ENCODE data around the gene ZNF800. TPM values are rescaled to one million over a fixed set of nuclear protein-coding genes. Genes with fewer than 3 reads are reported as not detected.
A peak's percentile ranks its signal among the peaks of the same experiment; 100 is the strongest.

Gene ZNF800
- total and polyA plus RNA-seq, 5 donors from 2014 or later: 44.8 to 81.0 (median 55.0) TPM

DNA sequence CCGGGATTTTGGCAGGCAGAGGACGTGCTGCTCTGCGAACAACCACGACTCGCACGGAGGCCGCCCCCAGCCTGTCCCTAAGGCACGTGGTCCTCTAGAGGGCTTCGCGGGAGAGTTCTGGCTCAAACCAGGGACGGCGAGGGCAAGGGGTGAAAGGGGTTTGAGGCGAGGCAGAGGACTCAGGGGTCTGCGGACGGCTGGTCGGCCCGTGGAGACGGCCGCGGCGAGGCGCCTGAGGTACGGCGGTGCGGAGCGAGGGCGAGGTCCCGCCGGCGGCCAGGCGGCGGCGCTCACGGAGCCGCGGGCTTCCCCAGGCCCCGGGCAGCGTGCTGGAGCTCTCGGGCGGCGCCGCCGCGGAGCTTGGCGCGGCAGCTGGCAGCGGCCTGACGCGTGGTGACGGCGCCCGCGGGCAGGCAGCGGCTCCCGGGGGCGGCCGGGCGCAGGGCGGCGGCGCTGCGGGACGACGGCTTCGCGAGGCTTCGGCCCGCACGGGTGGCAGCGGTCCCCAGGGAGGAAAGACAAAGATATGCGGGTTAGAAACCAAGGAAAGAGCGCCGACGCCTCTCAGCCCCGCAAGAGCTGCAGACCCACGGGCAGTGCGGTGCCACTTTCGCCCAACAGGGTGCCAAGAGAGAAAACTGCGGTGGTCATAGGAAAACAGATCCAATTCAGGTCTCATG lies 44.8 kb downstream of the ZNF800 start:
- DNase-seq (peak; percentile 52 to 80 (median 70)), ATAC-seq (ENCODE audit: low read depth in 2 of 2) (peak; percentile 98)
- Mint-ChIP-seq H3K36me3 (peaks cover 10% of the 10 kb centered on the region), H3K9me3 (peaks cover 0 to 1% (median 0%) of the 10 kb centered on the region in 7 donors), H3K4me1 (peaks cover 11 to 23% (median 18%) of the 10 kb centered on the region in 4 donors), H3K27me3 (peaks cover 9% of the 10 kb centered on the region), H3K27ac (peak overlapping the region in 1 of 3 donors; percentile 21), H3K4me3 (peak overlapping the region in 3 of 4 donors; percentile 56 to 78 (median 66))
- no peak overlapping the region for H3K27ac ChIP-seq (ENCODE audit: insufficient read depth, low read length, poor library complexity, severe bottlenecking)
- H3K27me3 ChIP-seq (ENCODE audit: control insufficient read depth, insufficient read depth, low read length): peaks cover 2% of the 10 kb centered on the region
- peaks cover 8% of the 10 kb centered on the region for H3K4me1 ChIP-seq (ENCODE audit: control insufficient read depth, insufficient read depth, low read length, poor library complexity, severe bottlenecking)
- H3K9me3 ChIP-seq (ENCODE audit: control insufficient read depth in 2 of 2, low read length in 2 of 2): peaks cover 0 to 3% of the 10 kb centered on the region in 2 experiments
- peak overlapping the region; percentile 54 for H3K4me3 ChIP-seq (ENCODE audit: low read depth, low read length)
- no peaks in the 10 kb centered on the region for H3K36me3 ChIP-seq (ENCODE audit: control insufficient read depth, insufficient read depth, low read length)

DNA sequence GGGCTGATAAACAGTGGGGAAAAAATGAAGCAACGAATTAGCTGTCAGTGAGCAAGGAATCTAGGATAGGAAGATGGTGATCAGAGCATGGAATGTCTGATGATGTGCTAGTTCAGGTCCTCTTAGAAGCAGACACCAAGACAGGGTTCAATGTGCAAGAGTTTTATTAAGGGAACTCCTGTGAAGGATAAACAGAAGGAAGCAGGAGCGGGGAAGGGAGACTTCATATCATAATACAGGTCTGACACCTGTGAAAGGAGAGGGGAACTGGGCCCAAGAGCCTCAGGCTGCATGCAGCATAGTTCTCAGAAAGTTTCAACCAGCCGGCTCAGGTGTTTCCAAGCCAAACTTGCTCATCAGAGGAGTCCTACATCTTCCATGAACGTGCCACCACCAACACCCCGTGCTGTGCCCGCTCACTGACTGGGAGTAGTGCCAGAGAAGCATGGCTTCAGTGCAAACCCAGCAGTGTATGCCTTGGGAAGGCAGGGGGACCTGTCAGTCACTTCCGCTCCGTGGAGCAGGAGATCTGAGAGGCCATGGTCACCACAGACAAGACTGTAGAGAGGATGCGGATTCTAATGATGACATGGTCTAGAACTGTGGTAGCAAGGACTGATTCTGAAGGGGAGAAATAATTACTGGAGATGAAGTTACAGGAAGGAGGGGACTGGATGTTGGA lies 45.8 kb downstream of the ZNF800 start:
- H3K36me3 ChIP-seq (ENCODE audit: control insufficient read depth, insufficient read depth, low read length): no peaks in the 10 kb centered on the region
- H3K4me1 ChIP-seq (ENCODE audit: control insufficient read depth, insufficient read depth, low read length, poor library complexity, severe bottlenecking): peaks cover 8% of the 10 kb centered on the region
- peaks cover 6% of the 10 kb centered on the region for H3K27me3 ChIP-seq (ENCODE audit: control insufficient read depth, insufficient read depth, low read length)
- DNase-seq: no peak
- peaks cover 11 to 23% (median 18%) of the 10 kb centered on the region in 4 donors for H3K4me1 Mint-ChIP-seq
- peaks cover 9% of the 10 kb centered on the region for H3K36me3 Mint-ChIP-seq
- H3K9me3 ChIP-seq (ENCODE audit: control insufficient read depth in 2 of 2, low read length in 2 of 2): peaks cover 0 to 10% of the 10 kb centered on the region in 2 experiments
- H3K27ac ChIP-seq (ENCODE audit: insufficient read depth, low read length, poor library complexity, severe bottlenecking): no peak overlapping the region
- H3K27me3 Mint-ChIP-seq: peaks cover 13% of the 10 kb centered on the region
- peak overlapping the region in 1 of 3 donors; percentile 81 for H3K27ac Mint-ChIP-seq
- ATAC-seq (ENCODE audit: low read depth in 2 of 2): no peak
- no peak overlapping the region for H3K4me3 ChIP-seq (ENCODE audit: low read depth, low read length)
- H3K4me3 Mint-ChIP-seq: peak overlapping the region in 3 of 4 donors; percentile 41 to 82 (median 73)
- H3K9me3 Mint-ChIP-seq: peaks cover 0 to 4% (median 1%) of the 10 kb centered on the region in 7 donors

DNA sequence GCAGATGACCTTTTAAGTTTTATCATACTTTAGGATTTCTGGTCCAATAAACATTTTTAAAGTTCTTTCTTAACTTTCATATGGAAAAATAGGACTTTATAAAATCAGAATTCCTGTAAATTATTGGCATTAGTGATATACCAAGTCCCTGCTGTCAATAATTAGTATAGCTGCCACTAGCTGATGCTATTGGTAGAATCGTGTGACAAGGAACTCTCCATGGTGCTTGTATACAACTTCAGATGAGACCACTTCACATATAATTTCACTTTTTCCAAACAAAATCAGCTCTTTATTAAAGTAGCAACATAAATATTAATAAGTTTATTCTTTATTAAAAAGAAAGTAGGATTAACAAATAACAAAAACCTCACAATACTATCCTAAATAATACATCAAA lies 49.9 kb downstream of the ZNF800 start:
- H3K27ac Mint-ChIP-seq: no peak overlapping the region
- DNase-seq: no peak
- H3K9me3 Mint-ChIP-seq: peaks cover 0 to 4% (median 3%) of the 10 kb centered on the region in 7 donors

DNA sequence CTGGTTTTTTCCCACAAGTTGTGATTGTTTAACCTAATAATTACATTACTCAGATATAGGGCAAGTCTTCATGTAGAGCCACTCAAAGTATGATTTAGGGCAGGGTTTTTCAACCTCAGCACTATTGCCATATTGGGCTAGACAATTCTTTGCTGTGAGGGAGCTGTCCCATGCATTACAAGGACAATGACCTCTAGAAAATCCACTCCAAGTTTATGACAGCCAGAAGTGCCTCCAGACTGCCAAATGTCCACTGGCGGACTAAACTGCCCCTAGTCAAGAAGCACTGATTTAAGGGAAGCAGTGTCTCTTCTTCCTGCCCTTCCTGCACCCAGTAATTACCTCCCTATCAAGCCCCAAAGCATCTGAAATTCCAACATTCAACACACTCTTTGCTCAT lies 54.4 kb downstream of the ZNF800 start:
- Histone ChIP-seq H3K9me3 (ENCODE audit: control insufficient read depth in 2 of 2, low read length in 2 of 2) (peaks cover 0 to 10% of the 10 kb centered on the region in 2 experiments), H3K27me3 (ENCODE audit: control insufficient read depth, insufficient read depth, low read length) (peaks cover 7% of the 10 kb centered on the region), H3K4me3 (ENCODE audit: low read depth, low read length) (no peak overlapping the region), H3K27ac (ENCODE audit: insufficient read depth, low read length, poor library complexity, severe bottlenecking) (no peak overlapping the region), H3K36me3 (ENCODE audit: control insufficient read depth, insufficient read depth, low read length) (no peaks in the 10 kb centered on the region), H3K4me1 (ENCODE audit: control insufficient read depth, insufficient read depth, low read length, poor library complexity, severe bottlenecking) (no peaks in the 10 kb centered on the region)
- no peak for DNase-seq
- Mint-ChIP-seq H3K4me1 (no peaks in the 10 kb centered on the region), H3K36me3 (no peaks in the 10 kb centered on the region), H3K27me3 (peaks cover 21% of the 10 kb centered on the region), H3K9me3 (peaks cover 0 to 4% (median 3%) of the 10 kb centered on the region in 7 donors), H3K4me3 (no peak overlapping the region), H3K27ac (no peak overlapping the region)
- no peak for ATAC-seq (ENCODE audit: low read depth in 2 of 2)

More for the DNA sequence above, 49.9 kb downstream of the ZNF800 start:
- Mint-ChIP-seq H3K36me3 (peaks cover 7% of the 10 kb centered on the region), H3K27me3 (peaks cover 22% of the 10 kb centered on the region), H3K4me1 (peaks cover 6 to 19% (median 10%) of the 10 kb centered on the region in 4 donors), H3K4me3 (no peak overlapping the region)
- Histone ChIP-seq H3K9me3 (ENCODE audit: control insufficient read depth in 2 of 2, low read length in 2 of 2) (peaks cover 0 to 10% of the 10 kb centered on the region in 2 experiments), H3K27me3 (ENCODE audit: control insufficient read depth, insufficient read depth, low read length) (peaks cover 6% of the 10 kb centered on the region), H3K27ac (ENCODE audit: insufficient read depth, low read length, poor library complexity, severe bottlenecking) (no peak overlapping the region), H3K4me3 (ENCODE audit: low read depth, low read length) (no peak overlapping the region), H3K36me3 (ENCODE audit: control insufficient read depth, insufficient read depth, low read length) (no peaks in the 10 kb centered on the region), H3K4me1 (ENCODE audit: control insufficient read depth, insufficient read depth, low read length, poor library complexity, severe bottlenecking) (peaks cover 3% of the 10 kb centered on the region)
- ATAC-seq (ENCODE audit: low read depth in 2 of 2): no peak

DNA sequence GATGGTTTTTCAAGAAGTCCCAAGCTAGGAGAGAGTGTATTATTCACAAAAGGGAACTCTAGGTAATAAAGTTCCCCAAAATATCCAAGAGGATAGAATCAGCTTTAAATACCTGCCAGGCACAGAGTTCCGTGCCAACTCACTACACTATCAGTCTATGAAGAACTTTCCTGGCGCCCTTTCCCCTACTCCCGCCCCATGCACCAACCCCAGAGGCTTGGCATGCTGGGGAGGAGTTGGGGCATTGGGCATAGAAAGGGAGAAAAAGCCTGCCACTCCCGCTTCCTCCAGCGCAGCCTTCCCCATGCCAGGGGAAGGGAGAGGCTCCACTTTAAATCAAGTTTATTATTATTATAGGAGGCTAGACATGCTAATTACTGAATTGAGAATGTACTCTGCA lies 54.9 kb downstream of the ZNF800 start:
- Histone ChIP-seq H3K27ac (ENCODE audit: insufficient read depth, low read length, poor library complexity, severe bottlenecking) (no peak overlapping the region), H3K9me3 (ENCODE audit: control insufficient read depth in 2 of 2, low read length in 2 of 2) (peaks cover 0 to 7% of the 10 kb centered on the region in 2 experiments), H3K4me3 (ENCODE audit: low read depth, low read length) (no peak overlapping the region), H3K36me3 (ENCODE audit: control insufficient read depth, insufficient read depth, low read length) (no peaks in the 10 kb centered on the region), H3K27me3 (ENCODE audit: control insufficient read depth, insufficient read depth, low read length) (peaks cover 6% of the 10 kb centered on the region), H3K4me1 (ENCODE audit: control insufficient read depth, insufficient read depth, low read length, poor library complexity, severe bottlenecking) (no peaks in the 10 kb centered on the region)
- H3K9me3 Mint-ChIP-seq: peaks cover 0 to 4% (median 3%) of the 10 kb centered on the region in 7 donors
- peaks cover 21% of the 10 kb centered on the region for H3K27me3 Mint-ChIP-seq
- H3K4me3 Mint-ChIP-seq: no peak overlapping the region
- no peak for ATAC-seq (ENCODE audit: low read depth in 2 of 2)
- no peak overlapping the region for H3K27ac Mint-ChIP-seq
- no peaks in the 10 kb centered on the region for H3K4me1 Mint-ChIP-seq
- no peaks in the 10 kb centered on the region for H3K36me3 Mint-ChIP-seq
- DNase-seq: no peak

DNA sequence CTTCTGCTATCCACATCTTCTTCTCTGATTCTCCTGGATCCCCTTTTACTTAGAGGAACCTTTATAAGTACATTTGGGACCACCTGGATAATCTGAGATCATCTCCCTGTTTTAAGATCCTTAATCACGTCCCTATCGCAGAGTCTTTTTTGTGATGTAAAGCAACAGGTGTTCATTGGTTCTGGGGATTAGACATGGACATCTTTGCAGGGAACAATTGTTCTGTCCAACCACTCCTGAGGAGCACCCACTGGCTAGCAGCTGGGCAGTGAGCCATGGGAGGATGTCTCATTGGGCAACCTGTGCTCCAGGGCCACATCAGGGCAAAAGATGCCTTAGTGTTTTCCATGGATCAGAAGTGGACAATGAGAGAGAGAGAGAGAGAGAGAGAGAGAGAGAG lies 56.0 kb downstream of the ZNF800 start:
- Mint-ChIP-seq H3K27ac (no peak overlapping the region), H3K9me3 (peaks cover 0 to 6% (median 0%) of the 10 kb centered on the region in 7 donors), H3K27me3 (peaks cover 16% of the 10 kb centered on the region), H3K4me1 (no peaks in the 10 kb centered on the region), H3K36me3 (no peaks in the 10 kb centered on the region), H3K4me3 (no peak overlapping the region)
- Histone ChIP-seq H3K27me3 (ENCODE audit: control insufficient read depth, insufficient read depth, low read length) (peaks cover 3% of the 10 kb centered on the region), H3K27ac (ENCODE audit: insufficient read depth, low read length, poor library complexity, severe bottlenecking) (no peak overlapping the region), H3K9me3 (ENCODE audit: control insufficient read depth in 2 of 2, low read length in 2 of 2) (no peaks in the 10 kb centered on the region), H3K4me3 (ENCODE audit: low read depth, low read length) (no peak overlapping the region), H3K36me3 (ENCODE audit: control insufficient read depth, insufficient read depth, low read length) (no peaks in the 10 kb centered on the region), H3K4me1 (ENCODE audit: control insufficient read depth, insufficient read depth, low read length, poor library complexity, severe bottlenecking) (no peaks in the 10 kb centered on the region)
- no peak for DNase-seq
- no peak for ATAC-seq (ENCODE audit: low read depth in 2 of 2)

DNA sequence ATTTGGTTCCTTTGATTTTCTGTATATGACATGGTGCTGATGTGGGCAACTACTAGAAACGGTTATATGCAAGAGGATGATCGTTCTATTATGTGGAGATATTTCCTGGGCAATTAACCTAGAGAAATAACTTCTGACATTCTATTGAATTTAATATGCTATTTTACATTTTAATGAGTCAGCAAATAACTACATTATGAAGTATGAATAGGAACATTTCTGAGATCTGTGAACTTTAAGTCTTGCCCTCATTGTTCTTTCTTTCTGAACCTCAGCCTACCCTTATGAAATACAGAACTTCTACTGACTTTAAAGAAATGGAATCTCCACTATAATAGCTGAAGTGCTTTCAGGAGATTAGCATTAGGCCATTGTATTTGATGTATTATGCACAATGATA lies 59.6 kb downstream of the ZNF800 start:
- DNase-seq (no peak), ATAC-seq (ENCODE audit: low read depth in 2 of 2) (no peak)
- no peaks in the 10 kb centered on the region for H3K9me3 ChIP-seq (ENCODE audit: control insufficient read depth in 2 of 2, low read length in 2 of 2)
- Mint-ChIP-seq H3K36me3 (no peaks in the 10 kb centered on the region), H3K27me3 (peaks cover 22% of the 10 kb centered on the region), H3K4me1 (no peaks in the 10 kb centered on the region), H3K9me3 (peaks cover 0 to 3% (median 0%) of the 10 kb centered on the region in 7 donors), H3K4me3 (no peak overlapping the region), H3K27ac (no peak overlapping the region)
- H3K36me3 ChIP-seq (ENCODE audit: control insufficient read depth, insufficient read depth, low read length): no peaks in the 10 kb centered on the region
- no peak overlapping the region for H3K27ac ChIP-seq (ENCODE audit: insufficient read depth, low read length, poor library complexity, severe bottlenecking)
- no peak overlapping the region for H3K4me3 ChIP-seq (ENCODE audit: low read depth, low read length)
- peaks cover 3% of the 10 kb centered on the region for H3K27me3 ChIP-seq (ENCODE audit: control insufficient read depth, insufficient read depth, low read length)
- no peaks in the 10 kb centered on the region for H3K4me1 ChIP-seq (ENCODE audit: control insufficient read depth, insufficient read depth, low read length, poor library complexity, severe bottlenecking)
